Caco-2 (cell line): Measurements from ENCODE around the gene ATP9A. TPM values are rescaled to one million over a fixed set of nuclear protein-coding genes. Genes with fewer than 3 reads are reported as not detected.

ENCODE experiments used
- BruUV-seq: library from RNA; stranded (reverse); fragments of 400-500 nt; replicated peaks from 2 replicates; lab custom pipeline; 2021; lab: Mats Ljungman, UMichigan
- CTCF ChIA-PET: fragments of 300-600 bp; sonication (Branson Sonifier 250); formaldehyde crosslinking; loops from one replicate; lab custom pipeline; 2022; ENCODE audit warnings: antibody characterized with exemption; lab: Charles Lee
- POLR2A ChIA-PET: fragments of 300-600 bp; sonication (Branson Sonifier 250); formaldehyde crosslinking; loops from one replicate; lab custom pipeline; 2022; ENCODE audit warnings: antibody characterized with exemption; lab: Charles Lee
- DNase-seq, 2 experiments: peaks; one replicate each; pipeline versions ENCODE4 v3.0.0 to v3.0.0-alpha.2; 2020 to 2022
- H3K27me3 ChIP-seq: replicated peaks from 2 replicates; pipeline ENCODE4 v1.6.0; 2011; ENCODE audit warnings: low read length; ENCODE audit not compliant: control insufficient read depth, insufficient read depth
- H3K36me3 ChIP-seq: 2 replicates; pipeline ENCODE4 v1.5.1; 2011; ENCODE audit warnings: low read length; ENCODE audit not compliant: control insufficient read depth, insufficient read depth
- H3K4me1 ChIP-seq: fragments of 250-450 bp; sonication (Bioruptor Pico); 2 replicates; pipeline ENCODE4 v1.5.1; 2020; ENCODE audit warnings: mild to moderate bottlenecking
- H3K4me3 ChIP-seq: 2 replicates; pipeline ENCODE4 v1.5.1; 2011; ENCODE audit warnings: low read depth, mild to moderate bottlenecking, control low read depth, low read length
- H3K9me3 ChIP-seq: fragments of 250-450 bp; sonication (Bioruptor Pico); 2 replicates; pipeline ENCODE4 v1.5.1; 2020; ENCODE audit warnings: mild to moderate bottlenecking, moderate library complexity
- H3K27ac Mint-ChIP-seq: one replicate; pipeline ENCODE4 v1.8.0; 2022; ENCODE audit warnings: mixed read lengths; ENCODE audit not compliant: unreplicated experiment
- H3K27me3 Mint-ChIP-seq: one replicate; pipeline ENCODE4 v1.8.0; 2022; ENCODE audit warnings: mixed read lengths; ENCODE audit not compliant: insufficient read depth, unreplicated experiment
- H3K36me3 Mint-ChIP-seq: one replicate; pipeline ENCODE4 v1.8.0; 2022; ENCODE audit warnings: mild to moderate bottlenecking, mixed read lengths; ENCODE audit not compliant: insufficient read depth, unreplicated experiment
- H3K4me1 Mint-ChIP-seq: one replicate; pipeline ENCODE4 v1.8.0; 2022; ENCODE audit warnings: low read depth, mixed read lengths; ENCODE audit not compliant: unreplicated experiment
- H3K4me3 Mint-ChIP-seq: one replicate; pipeline ENCODE4 v1.8.0; 2022; ENCODE audit warnings: mild to moderate bottlenecking, moderate library complexity, mixed read lengths; ENCODE audit not compliant: unreplicated experiment
- H3K9me3 Mint-ChIP-seq: one replicate; pipeline ENCODE4 v1.8.0; 2022; ENCODE audit warnings: mixed read lengths; ENCODE audit not compliant: unreplicated experiment
- intact Hi-C: fragments of 100-400 bp; cut with micrococcal nuclease; formaldehyde crosslinking; loops from one replicate; pipeline ENCODE4 v1.10.0; 2022; ENCODE audit not compliant: unreplicated experiment
- total RNA-seq: library from RNA; stranded (reverse); gene quantifications from 2 replicates; pipeline ENCODE4 v1.2.3, GENCODE V29; 2022
- TF ChIP-seq, protein P1 (sequence below), 2 experiments: fragments of 200-600 bp in 1 of 2; IDR thresholded peaks; 1 replicate in 1 of 2; 2 replicates in 1 of 2; pipeline versions ENCODE4 v1.5.1 to v1.8.0; 2011 to 2022; ENCODE audit warnings: antibody characterized with exemption in 1 of 2, control low read depth in 1 of 2, inconsistent platforms in 1 of 2, low read depth in 1 of 2, low read length in 1 of 2, mild to moderate bottlenecking in 1 of 2, moderate library complexity in 1 of 2; ENCODE audit not compliant: insufficient read depth in 1 of 2, severe bottlenecking in 1 of 2, unreplicated experiment in 1 of 2

Gene ATP9A
- total RNA-seq, 1 experiment from 2014 or later = 102 TPM

DNA sequence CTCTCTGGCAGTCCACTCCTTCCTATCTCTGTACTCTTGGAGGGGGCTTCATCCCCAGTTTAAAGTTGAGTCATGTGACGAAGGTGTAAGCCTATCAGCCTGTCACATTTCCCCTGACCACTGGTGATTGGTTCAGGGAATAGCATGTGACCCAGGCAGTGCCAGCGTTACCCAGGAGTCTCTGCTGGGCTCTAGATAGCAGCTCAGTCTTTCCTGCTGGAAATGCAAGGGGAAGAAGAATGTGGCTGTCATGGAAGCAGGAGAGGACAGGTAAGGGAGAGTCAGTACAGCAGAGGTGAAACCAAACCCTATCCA, 190.1 kb downstream of the ATP9A start:
- CTCF ChIA-PET = interaction anchor here (0.6 to 0.8 kb wide), 2 partner anchors 17 to 589 kb away, joined by 3 to 4 read pairs; no protein-coding TSS in a partner anchor
- BruUV-seq = no TSS peak

DNA sequence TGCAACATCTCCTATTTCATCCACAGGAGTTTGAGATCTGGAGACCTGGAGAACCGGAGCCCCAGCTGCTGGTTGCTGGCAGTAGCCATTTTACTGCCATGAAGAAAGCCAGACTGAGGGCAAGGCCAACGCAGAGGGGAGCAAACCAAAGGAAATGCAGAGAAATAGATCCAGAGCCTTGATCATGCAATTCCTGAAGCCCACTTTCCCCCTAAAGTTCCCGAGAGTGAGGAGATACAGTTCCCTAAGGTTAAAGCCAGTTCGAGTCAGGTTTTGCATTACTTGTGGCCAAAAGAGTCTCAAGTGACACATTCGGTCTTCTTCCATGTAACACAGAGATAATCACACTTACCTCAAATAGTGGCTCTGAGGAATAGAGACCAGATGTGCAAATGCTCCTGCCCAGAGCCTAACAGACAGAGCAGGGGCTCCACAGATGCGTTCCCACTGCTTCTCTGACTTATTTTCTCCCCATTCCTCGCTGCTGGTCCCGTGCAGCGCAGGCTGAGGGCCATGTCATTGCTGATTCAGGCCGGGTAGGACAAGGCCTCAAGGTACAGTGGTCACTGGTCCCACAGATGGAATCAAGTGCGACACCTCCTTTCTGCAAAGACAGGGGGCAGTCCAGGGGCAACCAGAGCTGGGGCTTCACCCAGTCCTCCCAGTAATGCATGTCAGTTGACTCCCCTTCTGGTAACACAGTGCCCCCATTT, 190.6 kb downstream of the ATP9A start:
- DNase-seq = no peak
- no peaks in the 10 kb centered on the region for H3K9me3 ChIP-seq
- TF ChIP-seq, protein P1, sequence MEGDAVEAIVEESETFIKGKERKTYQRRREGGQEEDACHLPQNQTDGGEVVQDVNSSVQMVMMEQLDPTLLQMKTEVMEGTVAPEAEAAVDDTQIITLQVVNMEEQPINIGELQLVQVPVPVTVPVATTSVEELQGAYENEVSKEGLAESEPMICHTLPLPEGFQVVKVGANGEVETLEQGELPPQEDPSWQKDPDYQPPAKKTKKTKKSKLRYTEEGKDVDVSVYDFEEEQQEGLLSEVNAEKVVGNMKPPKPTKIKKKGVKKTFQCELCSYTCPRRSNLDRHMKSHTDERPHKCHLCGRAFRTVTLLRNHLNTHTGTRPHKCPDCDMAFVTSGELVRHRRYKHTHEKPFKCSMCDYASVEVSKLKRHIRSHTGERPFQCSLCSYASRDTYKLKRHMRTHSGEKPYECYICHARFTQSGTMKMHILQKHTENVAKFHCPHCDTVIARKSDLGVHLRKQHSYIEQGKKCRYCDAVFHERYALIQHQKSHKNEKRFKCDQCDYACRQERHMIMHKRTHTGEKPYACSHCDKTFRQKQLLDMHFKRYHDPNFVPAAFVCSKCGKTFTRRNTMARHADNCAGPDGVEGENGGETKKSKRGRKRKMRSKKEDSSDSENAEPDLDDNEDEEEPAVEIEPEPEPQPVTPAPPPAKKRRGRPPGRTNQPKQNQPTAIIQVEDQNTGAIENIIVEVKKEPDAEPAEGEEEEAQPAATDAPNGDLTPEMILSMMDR (IDR thresholded peaks at IDR 0.05; ENCODE audit: insufficient read depth in 1 of 2, low read depth in 1 of 2, low read length in 1 of 2, severe bottlenecking in 1 of 2, unreplicated experiment in 1 of 2) = peak in 1 of 2 experiments; percentile 25
- H3K27me3 ChIP-seq = no peaks in the 10 kb centered on the region
- intact Hi-C loops = no loop called here
- Mint-ChIP-seq H3K27me3 (no peaks in the 10 kb centered on the region), H3K4me3 (no peak overlapping the region), H3K36me3 (no peaks in the 10 kb centered on the region), H3K9me3 (no peaks in the 10 kb centered on the region), H3K4me1 (peaks cover 7% of the 10 kb centered on the region), H3K27ac (no peak overlapping the region)
- H3K4me3 ChIP-seq = no peak overlapping the region
- H3K36me3 ChIP-seq = no peaks in the 10 kb centered on the region
- no peaks in the 10 kb centered on the region for H3K4me1 ChIP-seq
- BruUV-seq = no TSS peak
- POLR2A ChIA-PET = no interaction called here
- CTCF ChIA-PET = interaction anchor here (0.6 to 0.8 kb wide), 2 partner anchors 17 to 589 kb away, joined by 3 to 4 read pairs; no protein-coding TSS in a partner anchor

More for the DNA sequence above, 190.1 kb downstream of the ATP9A start:
- Histone ChIP-seq H3K27me3 (no peaks in the 10 kb centered on the region), H3K4me1 (no peaks in the 10 kb centered on the region), H3K36me3 (no peaks in the 10 kb centered on the region), H3K4me3 (no peak overlapping the region), H3K9me3 (no peaks in the 10 kb centered on the region)
- DNase-seq = no peak
- Mint-ChIP-seq H3K4me3 (no peak overlapping the region), H3K4me1 (peaks cover 7% of the 10 kb centered on the region), H3K9me3 (no peaks in the 10 kb centered on the region), H3K27ac (no peak overlapping the region), H3K27me3 (no peaks in the 10 kb centered on the region), H3K36me3 (no peaks in the 10 kb centered on the region)
- TF ChIP-seq, protein P1 (IDR thresholded peaks at IDR 0.05; ENCODE audit: insufficient read depth in 1 of 2, low read depth in 1 of 2, low read length in 1 of 2, severe bottlenecking in 1 of 2, unreplicated experiment in 1 of 2) = no peak
- POLR2A ChIA-PET = no interaction called here
- intact Hi-C loops = no loop called here

DNA sequence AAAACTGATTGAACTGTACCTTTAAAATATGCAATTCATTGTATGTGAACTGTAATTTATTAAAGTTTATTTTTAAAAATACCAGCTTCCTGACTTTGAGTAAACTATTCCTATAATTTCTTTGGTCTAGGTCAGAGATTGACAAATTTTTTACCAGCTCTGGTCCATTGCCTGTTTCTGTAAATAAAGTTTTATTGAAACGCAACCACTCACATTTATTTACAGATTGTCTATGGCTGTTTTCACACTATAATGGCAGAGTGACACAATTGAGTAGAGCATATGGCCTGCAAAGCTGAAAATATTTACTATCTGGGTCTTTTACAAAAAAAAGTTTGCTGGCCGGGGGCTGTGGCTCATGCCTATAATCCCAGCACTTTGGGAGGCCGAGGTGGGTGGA, 192.7 kb downstream of the ATP9A start:
- Histone ChIP-seq H3K4me1 (no peaks in the 10 kb centered on the region), H3K36me3 (no peaks in the 10 kb centered on the region), H3K9me3 (no peaks in the 10 kb centered on the region), H3K27me3 (no peaks in the 10 kb centered on the region), H3K4me3 (no peak overlapping the region)
- ChIA-PET POLR2A (no interaction called here), CTCF (interaction anchor here (0.7 kb wide), 1 partner anchor 11 kb away, joined by 4 read pairs; no protein-coding TSS in a partner anchor)
- H3K9me3 Mint-ChIP-seq = no peaks in the 10 kb centered on the region
- no peaks in the 10 kb centered on the region for H3K4me1 Mint-ChIP-seq
- intact Hi-C loops = no loop called here
- peaks cover 2% of the 10 kb centered on the region for H3K27me3 Mint-ChIP-seq
- H3K27ac Mint-ChIP-seq = no peak overlapping the region
- no peaks in the 10 kb centered on the region for H3K36me3 Mint-ChIP-seq
- no TSS peak for BruUV-seq
- H3K4me3 Mint-ChIP-seq = no peak overlapping the region
- TF ChIP-seq, protein P1 (IDR thresholded peaks at IDR 0.05; ENCODE audit: insufficient read depth in 1 of 2, low read depth in 1 of 2, low read length in 1 of 2, severe bottlenecking in 1 of 2, unreplicated experiment in 1 of 2) = no peak
- no peak for DNase-seq
